AG09319 (cell line): ENCODE results near the gene GNG7.
"Not testable (repeated sequence)": the region's sequence is repeated elsewhere in the genome, so short reads cannot be mapped to it uniquely, and the experiment has no call there.

Experiments
- DNase-seq: peaks from one replicate; pipeline ENCODE4 v3.0.0-alpha.2; 2010; ENCODE audit warnings: low read depth; ENCODE audit errors: extremely low read depth
- CTCF ChIP-seq: IDR thresholded peaks from 2 replicates; pipeline ENCODE4 v1.5.1; 2011; ENCODE audit warnings: low read depth, mild to moderate bottlenecking, inconsistent platforms, low read length, moderate library complexity

The GNG7 gene

GRCh38 chr19:2507109-2507508 is 195.4 kb downstream of the GNG7 start:
- no peak for TF ChIP-seq CTCF
- DNase-seq, result no peak

DNA sequence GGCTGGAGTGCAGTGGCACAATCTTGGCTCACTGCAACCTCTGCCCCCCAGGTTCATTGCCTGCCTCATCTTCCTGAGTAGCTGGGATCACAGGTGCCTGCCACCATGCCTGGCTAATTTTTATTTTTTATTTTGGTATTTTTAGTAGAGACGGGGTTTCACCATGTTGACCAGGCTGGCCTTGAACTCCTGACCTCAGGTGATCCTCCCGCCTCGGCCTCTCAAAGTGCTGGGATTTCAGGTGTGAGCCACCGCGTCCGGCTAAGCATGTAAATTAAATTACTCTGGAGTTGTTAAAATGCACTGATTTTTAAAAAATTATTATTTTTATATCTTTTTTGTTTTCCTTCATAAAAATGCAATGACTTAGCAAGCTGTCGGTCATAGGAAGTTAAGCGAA is 195.8 kb downstream of the GNG7 start:
- not testable (repeated sequence) for DNase-seq

DNA sequence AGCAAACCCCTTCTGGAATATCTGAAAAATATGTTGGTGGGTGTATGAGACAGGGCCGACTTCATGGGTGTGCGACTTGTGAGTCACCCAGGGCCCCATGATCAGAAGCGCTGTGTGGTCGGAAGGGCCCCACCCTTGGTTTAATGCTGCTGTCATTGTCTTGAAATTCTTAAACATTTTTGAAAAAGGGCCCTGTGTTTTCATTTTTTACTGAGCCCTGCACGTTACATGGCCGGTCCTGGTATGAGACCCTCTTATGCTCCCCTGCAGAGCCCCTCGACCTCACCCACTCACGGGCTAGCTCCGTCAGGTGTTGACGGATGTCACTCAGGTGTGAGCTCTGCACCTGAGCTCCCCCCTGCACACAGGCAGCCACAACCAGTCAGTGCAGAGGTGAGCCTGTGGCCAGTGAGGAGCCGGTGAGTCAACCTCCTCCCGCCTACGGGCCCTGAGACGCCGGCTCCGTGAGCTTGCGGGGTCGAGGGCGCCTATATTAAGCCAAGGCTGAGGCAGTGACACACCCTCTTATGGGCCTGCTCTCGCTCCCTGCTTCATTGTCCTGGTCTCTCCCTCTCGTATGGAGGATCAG is 198.9 kb downstream of the GNG7 start:
- TF ChIP-seq CTCF, result no peak
- DNase-seq, result no peak

DNA sequence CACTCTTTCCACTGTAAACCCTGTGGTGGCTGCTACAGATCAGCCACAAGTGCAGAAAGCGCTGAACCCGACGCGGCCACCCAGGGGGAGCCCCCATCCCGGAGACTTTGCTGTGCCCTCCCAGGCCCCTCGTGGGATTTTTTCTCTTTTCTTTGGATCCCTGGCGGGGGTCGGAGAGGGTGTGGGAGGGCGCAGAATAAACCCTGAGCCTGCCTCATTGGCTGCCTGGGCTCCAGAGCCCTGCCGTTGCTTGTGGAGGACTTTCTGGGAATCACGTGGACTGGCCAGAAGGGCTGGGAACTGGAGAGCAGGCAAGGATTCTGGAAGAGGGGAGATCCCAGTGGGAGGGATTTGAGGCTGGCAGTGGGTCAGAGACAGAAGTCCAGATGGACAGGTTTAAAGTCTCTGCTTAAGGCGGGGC is 201.6 kb downstream of the GNG7 start:
- TF ChIP-seq CTCF, result no peak
- no peak for DNase-seq

GRCh38 chr19:2500156-2500555 is 202.3 kb downstream of the GNG7 start:
- DNase-seq, result no peak
- TF ChIP-seq CTCF, result no peak

DNA sequence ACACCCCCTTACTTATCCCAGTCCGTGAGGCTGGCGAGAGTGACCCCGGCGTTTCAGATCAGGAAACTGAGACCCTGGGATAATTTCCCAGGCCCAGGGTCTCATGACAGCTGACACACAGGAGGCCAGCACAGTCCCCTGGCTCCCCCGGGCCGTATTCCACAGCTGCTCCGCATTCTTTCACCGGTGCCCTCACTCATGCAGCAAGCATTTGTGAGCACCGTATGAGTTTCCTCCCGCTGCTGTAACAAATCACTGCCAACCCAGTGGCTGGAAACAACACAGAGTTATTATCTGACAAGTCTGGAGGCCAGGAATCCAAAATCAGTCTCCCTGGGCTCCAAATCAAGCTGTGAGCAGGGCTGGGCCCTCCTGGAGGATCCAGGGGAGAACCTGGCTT is 205.3 kb downstream of the GNG7 start:
- DNase-seq, result no peak
- TF ChIP-seq CTCF, result no peak

DNA sequence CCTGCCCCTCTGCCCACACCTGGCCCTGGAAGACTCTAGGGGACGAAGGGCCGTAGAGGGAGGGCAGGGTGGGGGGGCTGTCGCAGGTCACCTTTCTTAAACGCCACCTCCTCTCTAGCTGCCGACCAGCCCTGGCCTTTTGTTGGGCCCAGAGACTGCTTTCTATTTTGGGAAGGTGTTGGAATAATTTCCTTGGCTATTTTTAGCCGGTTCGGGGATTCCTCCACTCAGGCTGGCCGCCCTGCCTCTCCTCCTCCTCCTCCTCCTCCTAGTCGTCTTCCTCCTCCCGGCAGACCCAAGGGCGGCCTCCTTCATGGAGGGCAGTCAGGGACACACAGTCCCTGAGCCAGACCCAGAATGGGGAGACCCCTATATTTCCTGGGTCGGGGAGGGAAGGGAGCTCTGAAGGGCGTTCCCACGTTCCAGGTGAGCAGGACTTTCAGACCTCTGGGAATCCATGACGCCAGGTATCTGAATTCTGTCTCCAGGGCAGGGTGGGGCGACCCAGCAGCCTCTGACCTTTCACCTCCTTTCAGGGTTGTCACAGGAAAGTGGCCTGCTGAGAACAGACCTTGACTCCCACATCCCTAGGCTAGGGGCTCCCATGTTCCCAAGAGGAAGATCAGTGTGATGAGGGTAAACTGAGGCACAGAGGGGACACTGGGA is 206.7 kb downstream of the GNG7 start:
- no peak for DNase-seq

More for the DNA sequence above, 206.7 kb downstream of the GNG7 start:
- TF ChIP-seq CTCF, result no peak
